Measurements from ENCODE around the gene MYBPC1. TPM values are rescaled to one million over a fixed set of nuclear protein-coding genes. Genes with fewer than 3 reads are reported as not detected.
"Not testable (repeated sequence)": the region's sequence is repeated elsewhere in the genome, so short reads cannot be mapped to it uniquely, and the experiment has no call there.

Gene MYBPC1
- total and polyA plus RNA-seq, 4 donors, result 0.06 to 0.07 TPM; not detected in 2

DNA sequence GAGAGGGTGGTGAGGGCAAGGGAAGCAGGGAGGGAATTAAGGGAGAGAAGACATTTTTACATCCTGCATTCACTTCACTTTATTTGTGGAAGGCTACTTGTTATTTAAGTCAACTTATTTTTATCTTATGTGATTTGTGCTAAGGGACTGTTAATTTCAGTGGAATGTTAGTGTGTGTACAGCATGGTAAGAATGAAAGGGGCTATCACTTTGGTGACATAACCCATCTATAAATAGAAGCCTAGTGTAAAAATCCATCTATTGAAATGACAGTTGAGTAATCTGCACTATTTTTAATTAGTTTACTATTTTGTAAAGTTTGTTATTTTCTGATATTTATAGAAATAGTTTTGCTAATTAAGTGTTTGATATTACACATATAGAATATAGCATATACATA lies 85.9 kb downstream of the MYBPC1 start:
- peaks cover 0 to 3% (median 0%) of the 10 kb centered on the region in 3 donors for H3K27me3 ChIP-seq (ENCODE audit: control insufficient read depth in 3 of 3, insufficient read depth in 3 of 3, low read length in 2 of 3)
- TF ChIP-seq, protein P1, sequence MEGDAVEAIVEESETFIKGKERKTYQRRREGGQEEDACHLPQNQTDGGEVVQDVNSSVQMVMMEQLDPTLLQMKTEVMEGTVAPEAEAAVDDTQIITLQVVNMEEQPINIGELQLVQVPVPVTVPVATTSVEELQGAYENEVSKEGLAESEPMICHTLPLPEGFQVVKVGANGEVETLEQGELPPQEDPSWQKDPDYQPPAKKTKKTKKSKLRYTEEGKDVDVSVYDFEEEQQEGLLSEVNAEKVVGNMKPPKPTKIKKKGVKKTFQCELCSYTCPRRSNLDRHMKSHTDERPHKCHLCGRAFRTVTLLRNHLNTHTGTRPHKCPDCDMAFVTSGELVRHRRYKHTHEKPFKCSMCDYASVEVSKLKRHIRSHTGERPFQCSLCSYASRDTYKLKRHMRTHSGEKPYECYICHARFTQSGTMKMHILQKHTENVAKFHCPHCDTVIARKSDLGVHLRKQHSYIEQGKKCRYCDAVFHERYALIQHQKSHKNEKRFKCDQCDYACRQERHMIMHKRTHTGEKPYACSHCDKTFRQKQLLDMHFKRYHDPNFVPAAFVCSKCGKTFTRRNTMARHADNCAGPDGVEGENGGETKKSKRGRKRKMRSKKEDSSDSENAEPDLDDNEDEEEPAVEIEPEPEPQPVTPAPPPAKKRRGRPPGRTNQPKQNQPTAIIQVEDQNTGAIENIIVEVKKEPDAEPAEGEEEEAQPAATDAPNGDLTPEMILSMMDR (IDR thresholded peaks at IDR 0.05; ENCODE audit: control extremely low read depth, extremely low read depth), result no peak
- ATAC-seq (ENCODE audit: insufficient read depth, low FRiP score) (no peak), DNase-seq (no peak)
- no peaks in the 10 kb centered on the region for H3K36me3 ChIP-seq (ENCODE audit: control insufficient read depth in 4 of 4, insufficient read depth in 4 of 4, low read length in 4 of 4)
- H3K9me3 ChIP-seq (ENCODE audit: control insufficient read depth in 4 of 4, insufficient read depth in 3 of 4, low read length in 3 of 4), result no peaks in the 10 kb centered on the region
- H3K27ac ChIP-seq (ENCODE audit: low read depth in 1 of 2, low read length in 1 of 2), result peak overlapping the region in 1 of 2 donors; percentile 70
- H3K9ac ChIP-seq (ENCODE audit: insufficient read depth in 1 of 2, low read length in 2 of 2), result no peak overlapping the region
- peaks cover 0 to 7% (median 0%) of the 10 kb centered on the region in 5 donors for H3K4me1 ChIP-seq (ENCODE audit: control insufficient read depth in 5 of 5, insufficient read depth in 5 of 5, low read length in 5 of 5)
- no peak overlapping the region for H3K4me3 ChIP-seq

DNA sequence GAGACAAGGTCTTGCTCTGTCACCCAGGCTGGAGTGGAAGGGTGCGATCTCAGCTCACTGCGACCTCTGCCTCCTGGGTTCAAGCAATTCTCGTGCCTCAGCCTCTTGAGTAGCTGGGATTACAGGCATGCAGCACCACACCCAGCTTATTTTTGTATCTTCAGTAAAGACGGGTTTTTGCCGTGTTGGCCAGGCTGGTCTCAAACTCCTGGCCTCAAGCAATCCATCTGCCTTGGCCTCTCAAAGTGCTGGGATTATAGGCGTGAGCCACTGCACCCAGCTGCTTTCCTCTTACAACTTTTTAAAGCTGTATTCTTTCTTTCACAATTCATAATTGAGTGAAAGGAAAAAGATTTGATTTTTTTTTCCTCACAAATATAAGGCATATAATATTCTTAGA lies 86.9 kb downstream of the MYBPC1 start:
- not testable (repeated sequence) for H3K9me3 ChIP-seq (ENCODE audit: control insufficient read depth in 4 of 4, insufficient read depth in 3 of 4, low read length in 3 of 4); H3K4me1 ChIP-seq (ENCODE audit: control insufficient read depth in 5 of 5, insufficient read depth in 5 of 5, low read length in 5 of 5); H3K27me3 ChIP-seq (ENCODE audit: control insufficient read depth in 3 of 3, insufficient read depth in 3 of 3, low read length in 2 of 3); ATAC-seq (ENCODE audit: insufficient read depth, low FRiP score); H3K36me3 ChIP-seq (ENCODE audit: control insufficient read depth in 4 of 4, insufficient read depth in 4 of 4, low read length in 4 of 4); H3K9ac ChIP-seq (ENCODE audit: insufficient read depth in 1 of 2, low read length in 2 of 2); H3K4me3 ChIP-seq; H3K27ac ChIP-seq (ENCODE audit: low read depth in 1 of 2, low read length in 1 of 2)
- peak in 1 of 3 donors; percentile 31 for DNase-seq
- WGBS, 2 donors, result 71 to 76% methylated on average over 6 of the region's 6 CpGs

DNA sequence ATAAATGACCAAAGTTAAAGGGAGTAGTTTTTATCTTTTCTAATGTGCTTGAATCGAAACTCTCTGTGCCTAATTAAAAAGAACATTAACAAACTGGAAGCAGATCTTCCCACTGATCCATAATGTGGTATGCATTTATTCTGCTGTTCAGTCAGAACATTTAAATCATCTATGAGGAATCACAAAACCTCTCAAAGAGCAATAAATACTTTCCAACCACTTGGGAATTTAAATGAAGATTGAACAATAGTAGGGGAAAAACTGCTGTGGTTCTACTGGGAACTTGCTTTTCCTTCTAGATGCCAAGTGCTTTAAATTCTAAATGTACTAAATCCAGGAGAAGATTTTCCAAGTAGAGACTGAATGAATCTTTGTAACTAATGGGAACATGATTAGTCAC lies 90.3 kb downstream of the MYBPC1 start:
- Histone ChIP-seq H3K4me1 (ENCODE audit: control insufficient read depth in 5 of 5, insufficient read depth in 5 of 5, low read length in 5 of 5) (peaks cover 0 to 5% (median 0%) of the 10 kb centered on the region in 5 donors), H3K9ac (ENCODE audit: insufficient read depth in 1 of 2, low read length in 2 of 2) (no peak overlapping the region), H3K9me3 (ENCODE audit: control insufficient read depth in 4 of 4, insufficient read depth in 3 of 4, low read length in 3 of 4) (no peaks in the 10 kb centered on the region), H3K4me3 (no peak overlapping the region), H3K36me3 (ENCODE audit: control insufficient read depth in 4 of 4, insufficient read depth in 4 of 4, low read length in 4 of 4) (no peaks in the 10 kb centered on the region), H3K27ac (ENCODE audit: low read depth in 1 of 2, low read length in 1 of 2) (no peak overlapping the region), H3K27me3 (ENCODE audit: control insufficient read depth in 3 of 3, insufficient read depth in 3 of 3, low read length in 2 of 3) (no peaks in the 10 kb centered on the region)
- ATAC-seq (ENCODE audit: insufficient read depth, low FRiP score) (no peak), DNase-seq (no peak)
- TF ChIP-seq, protein P1 (IDR thresholded peaks at IDR 0.05; ENCODE audit: control extremely low read depth, extremely low read depth), result no peak
- 85 to 95% methylated on average over 1 of the region's 1 CpG for WGBS, 2 donors

DNA sequence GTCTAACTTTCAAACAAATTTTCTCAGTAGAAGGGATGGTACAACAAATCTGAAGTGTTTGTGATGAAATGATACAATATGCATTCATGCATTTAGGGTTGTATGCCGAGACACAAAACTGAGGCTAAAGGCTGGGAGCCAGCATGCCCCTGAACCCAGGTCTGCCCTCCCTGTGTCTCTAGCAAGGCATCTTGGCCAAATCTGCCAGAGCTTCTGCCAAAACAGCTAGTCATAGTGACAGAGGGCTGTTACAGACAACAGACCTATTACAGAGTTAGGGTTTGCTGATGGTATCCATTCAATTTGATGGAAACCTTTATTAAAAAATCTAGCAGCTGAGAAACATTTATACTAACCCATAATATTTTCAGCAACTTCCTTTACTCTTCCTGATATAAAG lies 91.4 kb downstream of the MYBPC1 start:
- 81 to 97% methylated on average over 1 of the region's 1 CpG for WGBS, 2 donors
- ATAC-seq (ENCODE audit: insufficient read depth, low FRiP score), result no peak
- no peaks in the 10 kb centered on the region for H3K27me3 ChIP-seq (ENCODE audit: control insufficient read depth in 3 of 3, insufficient read depth in 3 of 3, low read length in 2 of 3)
- H3K9ac ChIP-seq (ENCODE audit: insufficient read depth in 1 of 2, low read length in 2 of 2), result no peak overlapping the region
- TF ChIP-seq, protein P1 (IDR thresholded peaks at IDR 0.05; ENCODE audit: control extremely low read depth, extremely low read depth), result no peak
- H3K9me3 ChIP-seq (ENCODE audit: control insufficient read depth in 4 of 4, insufficient read depth in 3 of 4, low read length in 3 of 4), result no peaks in the 10 kb centered on the region
- no peaks in the 10 kb centered on the region for H3K36me3 ChIP-seq (ENCODE audit: control insufficient read depth in 4 of 4, insufficient read depth in 4 of 4, low read length in 4 of 4)
- no peak for DNase-seq
- no peaks in the 10 kb centered on the region for H3K4me1 ChIP-seq (ENCODE audit: control insufficient read depth in 5 of 5, insufficient read depth in 5 of 5, low read length in 5 of 5)
- no peak overlapping the region for H3K27ac ChIP-seq (ENCODE audit: low read depth in 1 of 2, low read length in 1 of 2)
- no peak overlapping the region for H3K4me3 ChIP-seq

Measured in lung (tissue), 12 donors.